GM18873 (cell line): Measurements from ENCODE around the gene INPP5J.
"Not testable (repeated sequence)": the region's sequence is repeated elsewhere in the genome, so short reads cannot be mapped to it uniquely, and the experiment has no call there.

ENCODE experiments used
- ATAC-seq: cut with Tn5 transposase; IDR thresholded peaks from one replicate; pipeline ENCODE4 v1.9.1; 2021; ENCODE audit warnings: mild to moderate bottlenecking, moderate library complexity, moderate number of reproducible peaks; ENCODE audit not compliant: unreplicated experiment, low FRiP score

INPP5J gene

GRCh38 chr22:31122532-31123291 lies at the start of gene INPP5J:
INPP5J (plus strand) TSS chr22:31122966; CDS start chr22:31123015, 49 bp downstream.
- no peak for ATAC-seq

GRCh38 chr22:31073125-31073524 lies 49.6 kb upstream of the INPP5J start:
- not testable (repeated sequence) for ATAC-seq

GRCh38 chr22:31073545-31074145 lies 49.1 kb upstream of the INPP5J start:
- ATAC-seq, result not testable (repeated sequence)

- ATAC-seq, result no peak
Measured at GRCh38 chr22:31075961-31076360, 46.8 kb upstream of the INPP5J start.

- ATAC-seq, result no peak
Measured at GRCh38 chr22:31077681-31078080, 45.1 kb upstream of the INPP5J start.

GRCh38 chr22:31078389-31078788 lies 44.4 kb upstream of the INPP5J start:
- ATAC-seq, result not testable (repeated sequence)

GRCh38 chr22:31079095-31079642 lies 43.6 kb upstream of the INPP5J start:
- ATAC-seq, result no peak

GRCh38 chr22:31080164-31080847 lies 42.5 kb upstream of the INPP5J start:
- ATAC-seq, result no peak

- peak; percentile 43 for ATAC-seq
Measured at GRCh38 chr22:31080848-31081649, 41.7 kb upstream of the INPP5J start, which contains the start of gene SMTN. SMTN (plus strand) TSS chr22:31081318; CDS start chr22:31083259, 1,941 bp downstream.

- ATAC-seq, result no peak
Measured at GRCh38 chr22:31081963-31082605, 40.7 kb upstream of the INPP5J start.

- no peak for ATAC-seq
Measured at GRCh38 chr22:31082606-31083376, 40.0 kb upstream of the INPP5J start.

- no peak for ATAC-seq
Measured at GRCh38 chr22:31083377-31083768, 39.4 kb upstream of the INPP5J start.

GRCh38 chr22:31083923-31084810 lies 38.6 kb upstream of the INPP5J start:
- ATAC-seq, result no peak

GRCh38 chr22:31084811-31085492 lies 37.8 kb upstream of the INPP5J start:
- peak; percentile 28 for ATAC-seq

GRCh38 chr22:31085493-31085824 lies 37.3 kb upstream of the INPP5J start:
- no peak for ATAC-seq

GRCh38 chr22:31085928-31086327 lies 36.8 kb upstream of the INPP5J start:
- no peak for ATAC-seq

GRCh38 chr22:31086703-31087330 lies 35.9 kb upstream of the INPP5J start:
- ATAC-seq, result no peak
